Adrenal gland (tissue), 19 donors: Measurements from ENCODE around the gene ZNG1B. TPM values are rescaled to one million over a fixed set of nuclear protein-coding genes. Genes with fewer than 3 reads are reported as not detected.
"Not testable (repeated sequence)": the region's sequence is repeated elsewhere in the genome, so short reads cannot be mapped to it uniquely, and the experiment has no call there.

Experiments used
- DNase-seq, 7 donors: peaks; one replicate each; pipeline ENCODE4 v3.0.0-alpha.2; 2019 to 2020
- H3K27ac ChIP-seq, 5 donors: fragments of 200-600 bp; sonication (generic) in 4 of 5; 1 replicate in 3 of 5; 2 replicates in 2 of 5; pipeline versions ENCODE4 v1.5.1 to v1.8.0; 2016 to 2020; ENCODE audit warnings: mild to moderate bottlenecking in 1 of 5
- H3K27me3 ChIP-seq: fragments of 200-600 bp; 2 replicates; pipeline ENCODE4 v1.8.0; 2021
- H3K36me3 ChIP-seq, 2 donors: fragments of 200-600 bp; replicated peaks in 1 of 2; 1 replicate in 1 of 2; 2 replicates in 1 of 2; pipeline versions ENCODE4 v1.5.1 to v1.8.0; 2018 to 2022
- H3K4me1 ChIP-seq, 2 donors: fragments of 200-600 bp; replicated peaks in 1 of 2; 1 replicate in 1 of 2; 2 replicates in 1 of 2; pipeline versions ENCODE4 v1.5.1 to v1.8.0; 2018 to 2021
- H3K4me3 ChIP-seq, 4 donors: fragments of 200-600 bp; sonication (generic) in 3 of 4; one replicate each; pipeline ENCODE4 v1.5.1; 2016 to 2018
- H3K9me3 ChIP-seq, 3 donors: fragments of 200-600 bp; sonication (generic) in 1 of 3; replicated peaks in 1 of 3; 1 replicate in 2 of 3; 2 replicates in 1 of 3; pipeline versions ENCODE4 v1.5.1 to v1.8.0; 2016 to 2021
- POLR2A ChIP-seq, 2 donors: fragments of 450-650 bp; IDR thresholded peaks; one replicate each; pipeline ENCODE4 v1.6.1; 2017; ENCODE audit warnings: antibody characterized with exemption in 2 of 2, mild to moderate bottlenecking in 2 of 2, moderate library complexity in 1 of 2
- WGBS, 4 donors: extraction: QIAGEN DNeasy Blood & Tissue Kit in 2 of 4; methylation state at CpG; one replicate each; pipeline versions ENCODE4 v1.1.5 to v1.1.7; 2013 to 2017; 5-methylcytosine and 5-hydroxymethylcytosine counted together
- intact Hi-C, 2 donors: fragments of 100-400 bp; cut with DNase I; formaldehyde crosslinking; loops; one replicate each; pipeline versions ENCODE4 v1.14.1 to v1.15.0; 2022 to 2023
- long read RNA-seq, 10 donors: library from polyadenylated mRNA in 3 of 10; unstranded in 2 of 10; stranded (forward) in 1 of 10; transcript quantifications; one replicate each; pipeline ENCODE4 v2.0.0 and lab custom pipeline, GENCODE V29; 2021 to 2026
- polyA plus RNA-seq, 3 donors: library from polyadenylated mRNA; stranded (reverse); fragments of 200-250 nt in 2 of 3; fragments of 350-450 nt in 1 of 3; fragmentation: Illumina TruSeq in 1 of 3; extraction: RNeasy Lipid Tissue Mini Kit (QIAGEN cat#74804) in 1 of 3; gene quantifications; one replicate each; pipeline ENCODE4 v1.2.3, GENCODE V29; 2013 to 2014
- total RNA-seq, 9 donors: library from RNA; depleted of rRNA in 4 of 9; stranded (reverse); fragments of >200 nt in 4 of 9; fragments of 120-200 nt in 1 of 9; fragmentation: NEBNext Ultra II Directional in 1 of 9; extraction: Animal tissue kit (Norgen Biotek cat#: 25700) in 1 of 9; gene quantifications; one replicate each; pipeline versions ENCODE4 v1.1.0 to v1.2.4, GENCODE V29; 2013 to 2023
- TF ChIP-seq, protein P1 (sequence below), 6 experiments: fragments of 450-650 bp in 4 of 6; fragments of 200-600 bp in 2 of 6; sonication (generic) in 1 of 6; IDR thresholded peaks; 1 replicate in 5 of 6; 2 replicates in 1 of 6; pipeline versions ENCODE4 v1.5.1 to v1.8.0; 2016 to 2021; ENCODE audit warnings: antibody characterized with exemption in 6 of 6, mild to moderate bottlenecking in 2 of 6, moderate library complexity in 1 of 6
- donor health status: healthy with polysubstance abuse.
- donor health status: Bipolar disorder and iron deficiency.
- donor health status: DM: yes; HTN: yes; CAD: no.
- donor health status: DM: no; HTN: no; CAD: no.
- donor health status: DM: no; HTN: no; CAD: no.
- donor health status: DM: yes; HTN: yes; CAD: no.

The ZNG1B gene
- 10 to 100 TPM; 12.4 to 77.1 (median 38.2) TPM for total RNA-seq
- polyA plus RNA-seq, result 10 to 100 TPM; 34.1 to 85.1 (median 55.6) TPM
- long read RNA-seq, donor 1, transcript CBWD2-209 (3 exons, 880 nt), result minor isoform, 12 of 67 reads
- long read RNA-seq, donor 1, transcript CBWD2-201 (15 exons, 1,812 nt), result major isoform, 16 of 67 reads
- long read RNA-seq, donor 1, partial matches to known transcripts, result 36 of 67 reads
- long read RNA-seq, donor 1, other reads (novel, unspliced or antisense), result 0 of 67 reads
- long read RNA-seq, donor 2, transcript CBWD2-201 (15 exons, 1,812 nt), result major isoform, 17 of 60 reads
- long read RNA-seq, donor 2, transcript CBWD2-209 (3 exons, 880 nt), result minor isoform, 9 of 60 reads
- long read RNA-seq, donor 2, partial matches to known transcripts, result 26 of 60 reads
- long read RNA-seq, donor 2, other reads (novel, unspliced or antisense), result 0 of 60 reads
- long read RNA-seq, donor 3, transcript CBWD2-209 (3 exons, 880 nt), result minor isoform, 9 of 53 reads
- long read RNA-seq, donor 3, transcript CBWD2-201 (15 exons, 1,812 nt), result major isoform, 11 of 53 reads
- long read RNA-seq, donor 3, partial matches to known transcripts, result 31 of 53 reads
- long read RNA-seq, donor 3, other reads (novel, unspliced or antisense), result 0 of 53 reads
- long read RNA-seq, donor 4, transcript CBWD2-201 (15 exons, 1,812 nt), result major isoform, 25 of 39 reads
- long read RNA-seq, donor 4, partial matches to known transcripts, result 2 of 39 reads
- long read RNA-seq, donor 4, other reads (novel, unspliced or antisense), result 4 of 39 reads
- long read RNA-seq, donor 5, transcript CBWD2-202 (16 exons, 1,740 nt), result minor isoform, 12 of 69 reads
- long read RNA-seq, donor 5, transcript CBWD2-201 (15 exons, 1,812 nt), result major isoform, 39 of 69 reads
- long read RNA-seq, donor 5, partial matches to known transcripts, result 1 of 69 reads
- long read RNA-seq, donor 5, other reads (novel, unspliced or antisense), result 10 of 69 reads
- long read RNA-seq, donor 6, transcript CBWD2-202 (16 exons, 1,740 nt), result minor isoform, 5 of 29 reads
- long read RNA-seq, donor 6, transcript CBWD2-201 (15 exons, 1,812 nt), result major isoform, 18 of 29 reads
- long read RNA-seq, donor 6, partial matches to known transcripts, result 3 of 29 reads
- long read RNA-seq, donor 6, other reads (novel, unspliced or antisense), result 1 of 29 reads
- long read RNA-seq, donor 7, transcript CBWD2-201 (15 exons, 1,812 nt), result major isoform, 7 of 42 reads
- long read RNA-seq, donor 7, transcript CBWD2-209 (3 exons, 880 nt), result minor isoform, 6 of 42 reads
- long read RNA-seq, donor 7, partial matches to known transcripts, result 23 of 42 reads
- long read RNA-seq, donor 7, other reads (novel, unspliced or antisense), result 0 of 42 reads
- long read RNA-seq, donor 8, transcript CBWD2-209 (3 exons, 880 nt), result minor isoform, 14 of 96 reads
- long read RNA-seq, donor 8, transcript CBWD2-201 (15 exons, 1,812 nt), result major isoform, 16 of 96 reads
- long read RNA-seq, donor 8, partial matches to known transcripts, result 59 of 96 reads
- long read RNA-seq, donor 8, other reads (novel, unspliced or antisense), result 0 of 96 reads
- long read RNA-seq, donor 9, transcript CBWD2-209 (3 exons, 880 nt), result minor isoform, 8 of 71 reads
- long read RNA-seq, donor 9, transcript CBWD2-201 (15 exons, 1,812 nt), result major isoform, 10 of 71 reads
- long read RNA-seq, donor 9, partial matches to known transcripts, result 49 of 71 reads
- long read RNA-seq, donor 9, other reads (novel, unspliced or antisense), result 0 of 71 reads
- long read RNA-seq, donor 10, transcript CBWD2-209 (3 exons, 880 nt), result major isoform, 11 of 37 reads
- long read RNA-seq, donor 10, transcript CBWD2-201 (15 exons, 1,812 nt), result major isoform, 11 of 37 reads
- long read RNA-seq, donor 10, partial matches to known transcripts, result 11 of 37 reads
- long read RNA-seq, donor 10, other reads (novel, unspliced or antisense), result 0 of 37 reads

DNA sequence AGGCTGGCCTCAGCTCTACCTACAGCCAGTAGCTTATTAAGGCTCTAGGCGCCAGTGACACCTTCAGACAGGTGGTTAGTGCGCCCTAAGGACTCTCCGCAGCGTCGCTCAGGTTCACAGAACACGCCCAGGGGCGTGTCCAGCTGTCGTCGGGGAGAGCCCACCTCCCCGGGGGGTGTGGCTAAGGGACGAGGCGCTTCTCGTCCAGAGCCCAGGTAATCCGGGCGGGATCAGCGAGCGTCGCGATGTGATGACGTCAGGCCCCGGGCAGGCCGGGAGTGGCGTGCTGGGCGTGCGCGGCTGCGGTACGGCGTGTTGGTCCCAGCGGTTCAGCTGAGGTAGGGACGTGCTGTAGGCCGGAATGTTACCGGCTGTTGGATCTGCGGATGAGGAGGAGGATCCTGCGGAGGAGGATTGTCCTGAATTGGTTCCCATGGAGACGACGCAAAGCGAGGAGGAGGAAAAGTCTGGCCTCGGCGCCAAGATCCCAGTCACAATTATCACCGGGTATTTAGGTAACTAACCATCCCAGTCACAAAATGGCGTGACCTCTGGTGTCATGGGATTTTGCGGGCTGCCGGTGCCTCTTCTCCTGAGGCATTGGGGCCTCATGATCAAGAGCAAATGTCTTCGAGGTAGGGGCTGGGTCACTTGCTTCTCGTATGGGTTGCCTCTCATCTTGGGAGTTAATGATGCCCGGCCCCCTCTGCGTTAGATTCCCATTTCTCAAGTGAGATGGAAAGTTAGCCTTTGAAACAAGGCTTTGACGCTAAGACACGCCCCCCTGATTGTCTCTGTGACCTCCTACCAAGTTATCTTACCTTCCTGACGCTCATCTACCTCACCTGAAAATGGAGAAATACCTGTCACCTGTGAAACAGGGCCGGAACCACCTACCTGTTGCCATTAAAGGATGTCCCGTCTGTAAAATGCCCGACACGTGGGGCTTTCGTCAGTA, at the start of gene ZNG1B:
TSS of gene ZNG1B (plus strand) at position 184 of the 958 bp plus-strand sequence. CDS start at position 362, 178 bp downstream.
- H3K9me3 ChIP-seq, intact Hi-C loops, H3K36me3 ChIP-seq, H3K27me3 ChIP-seq, H3K4me1 ChIP-seq: not testable (repeated sequence)
- Histone ChIP-seq H3K4me3 (peak within 1 kb of the TSS in 2 of 4 donors; percentile 22 to 56), H3K27ac (peak within 1 kb of the TSS in 4 of 5 donors; percentile 51 to 87 (median 63))
- 0% methylated on average over 4 to 37 of the region's 56 CpGs for WGBS, 4 donors
- peak; percentile 79 to 87 (median 82) for DNase-seq

DNA sequence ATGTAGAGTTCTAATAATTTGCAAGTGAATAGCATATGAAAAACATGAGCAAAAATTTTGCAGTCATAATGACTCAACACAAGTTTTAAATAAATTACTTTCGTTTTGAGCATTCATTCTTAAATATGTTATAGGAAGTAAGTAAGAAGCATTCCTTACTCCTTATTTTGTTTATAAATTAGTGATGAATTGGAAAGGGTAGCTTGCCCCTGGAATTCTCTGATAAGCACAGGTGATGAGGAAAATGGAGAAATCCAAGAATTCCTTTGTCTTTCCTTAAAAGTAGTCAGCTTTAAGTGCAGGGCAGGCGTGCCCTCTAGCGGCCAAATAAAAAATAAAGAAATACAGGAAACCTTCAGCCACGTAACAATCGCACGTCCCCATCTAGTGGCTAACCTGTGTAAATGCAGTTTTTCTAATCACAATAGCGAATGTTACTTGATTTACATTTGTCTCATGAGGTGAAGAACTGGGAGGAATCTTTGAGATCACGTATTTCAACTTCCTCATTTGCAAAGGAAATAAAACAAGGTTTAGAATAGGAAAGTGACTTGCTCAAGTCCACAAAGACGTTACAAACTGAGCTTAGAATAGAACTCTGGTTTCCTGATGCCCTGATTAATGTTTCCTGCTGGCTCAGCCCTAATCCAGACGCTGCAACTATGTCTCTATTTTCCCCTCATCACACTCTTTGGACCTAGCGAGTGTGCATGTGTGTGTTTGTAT, 47.2 kb upstream of the ZNG1B start:
- no peaks in the 10 kb centered on the region for H3K36me3 ChIP-seq
- H3K9me3 ChIP-seq, result no peaks in the 10 kb centered on the region
- TF ChIP-seq, protein P1, sequence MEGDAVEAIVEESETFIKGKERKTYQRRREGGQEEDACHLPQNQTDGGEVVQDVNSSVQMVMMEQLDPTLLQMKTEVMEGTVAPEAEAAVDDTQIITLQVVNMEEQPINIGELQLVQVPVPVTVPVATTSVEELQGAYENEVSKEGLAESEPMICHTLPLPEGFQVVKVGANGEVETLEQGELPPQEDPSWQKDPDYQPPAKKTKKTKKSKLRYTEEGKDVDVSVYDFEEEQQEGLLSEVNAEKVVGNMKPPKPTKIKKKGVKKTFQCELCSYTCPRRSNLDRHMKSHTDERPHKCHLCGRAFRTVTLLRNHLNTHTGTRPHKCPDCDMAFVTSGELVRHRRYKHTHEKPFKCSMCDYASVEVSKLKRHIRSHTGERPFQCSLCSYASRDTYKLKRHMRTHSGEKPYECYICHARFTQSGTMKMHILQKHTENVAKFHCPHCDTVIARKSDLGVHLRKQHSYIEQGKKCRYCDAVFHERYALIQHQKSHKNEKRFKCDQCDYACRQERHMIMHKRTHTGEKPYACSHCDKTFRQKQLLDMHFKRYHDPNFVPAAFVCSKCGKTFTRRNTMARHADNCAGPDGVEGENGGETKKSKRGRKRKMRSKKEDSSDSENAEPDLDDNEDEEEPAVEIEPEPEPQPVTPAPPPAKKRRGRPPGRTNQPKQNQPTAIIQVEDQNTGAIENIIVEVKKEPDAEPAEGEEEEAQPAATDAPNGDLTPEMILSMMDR (IDR thresholded peaks at IDR 0.05), result peak; percentile 49 to 99 (median 90)
- no peak for TF ChIP-seq POLR2A (IDR thresholded peaks at IDR 0.05)
- H3K4me1 ChIP-seq, result peaks cover 0 to 5% of the 10 kb centered on the region in 2 donors
- WGBS, 4 donors, result 11 to 14% (median 13%) methylated on average over 11 of the region's 11 CpGs
- peak; percentile 64 to 85 (median 78) for DNase-seq
- H3K4me3 ChIP-seq, result peak overlapping the region in 1 of 4 donors; percentile 13
- intact Hi-C loops, result no loop called here
- H3K27ac ChIP-seq, result peak overlapping the region in 2 of 5 donors; percentile 26 to 72
- no peaks in the 10 kb centered on the region for H3K27me3 ChIP-seq

- intact Hi-C loops, result no loop called here
- Histone ChIP-seq H3K27ac (no peak overlapping the region), H3K9me3 (no peaks in the 10 kb centered on the region), H3K4me1 (peaks cover 0 to 5% of the 10 kb centered on the region in 2 donors), H3K4me3 (no peak overlapping the region), H3K36me3 (no peaks in the 10 kb centered on the region), H3K27me3 (no peaks in the 10 kb centered on the region)
- no peak for TF ChIP-seq POLR2A (IDR thresholded peaks at IDR 0.05)
- TF ChIP-seq, protein P1 (IDR thresholded peaks at IDR 0.05), result no peak
- DNase-seq, result no peak
- WGBS, 4 donors, result 80 to 86% (median 83%) methylated on average over 6 of the region's 6 CpGs
These were observed 46.4 kb upstream of the ZNG1B start for GRCh38 chr2:113391073-113391472.
